WTC11 (cell line): ENCODE measurements around the gene G2E3. TPM values are rescaled to one million over a fixed set of nuclear protein-coding genes. Genes with fewer than 3 reads are reported as not detected.

Experiments used
- ATAC-seq: fragments of 200-7000 bp; cut with Tn5 transposase; 2 replicates; pipeline ENCODE4 v1.10.0; 2021; ENCODE audit warnings: mild to moderate bottlenecking, moderate library complexity
- CTCF ChIA-PET: fragments of 300-600 bp; sonication (Branson Sonifier 250); formaldehyde crosslinking; loops from one replicate; lab custom pipeline; 2021; ENCODE audit warnings: antibody characterized with exemption; lab: Charles Lee
- POLR2A ChIA-PET: fragments of 350-600 bp; sonication (Branson Sonifier 250); formaldehyde crosslinking; loops from one replicate; lab custom pipeline; 2021; ENCODE audit warnings: antibody characterized with exemption; lab: Charles Lee
- DNase-seq: peaks from one replicate; pipeline ENCODE4 v3.0.0; 2021; ENCODE audit warnings: low spot score
- H3K27ac Mint-ChIP-seq: 2 replicates; pipeline ENCODE4 v1.8.0; 2021; ENCODE audit warnings: mixed read lengths
- H3K27me3 Mint-ChIP-seq: 2 replicates; pipeline ENCODE4 v1.8.0; 2021; ENCODE audit warnings: low read depth, mild to moderate bottlenecking, moderate library complexity, mixed read lengths
- H3K36me3 Mint-ChIP-seq: 2 replicates; pipeline ENCODE4 v1.8.0; 2021; ENCODE audit warnings: mixed read lengths
- H3K4me1 Mint-ChIP-seq: 2 replicates; pipeline ENCODE4 v1.8.0; 2022; ENCODE audit warnings: mixed read lengths
- H3K4me3 Mint-ChIP-seq: 2 replicates; pipeline ENCODE4 v1.8.0; 2021; ENCODE audit warnings: mild to moderate bottlenecking, moderate library complexity, mixed read lengths
- H3K9me3 Mint-ChIP-seq: 2 replicates; pipeline ENCODE4 v1.8.0; 2021; ENCODE audit warnings: mixed read lengths
- AFF4 ChIP-seq: sonication (generic); formaldehyde crosslinking; IDR thresholded peaks from 2 replicates; pipeline ENCODE4 v1.8.1; 2023; ENCODE audit warnings: mild to moderate bottlenecking, missing genetic modification reagents, borderline replicate concordance
- ATF3 ChIP-seq: sonication (generic); formaldehyde crosslinking; conservative IDR thresholded peaks from 2 replicates; pipeline ENCODE4 v1.8.1; 2022; ENCODE audit warnings: mild to moderate bottlenecking, missing genetic modification reagents
- ATF6 ChIP-seq: sonication (generic); formaldehyde crosslinking; IDR thresholded peaks from 2 replicates; pipeline ENCODE4 v1.8.1; 2023; ENCODE audit warnings: mild to moderate bottlenecking, missing genetic modification reagents
- CBFB ChIP-seq: sonication (generic); formaldehyde crosslinking; IDR thresholded peaks from 2 replicates; pipeline ENCODE4 v1.8.1; 2022; ENCODE audit warnings: mild to moderate bottlenecking, low read depth, missing genetic modification reagents
- ELF4 ChIP-seq: sonication (generic); formaldehyde crosslinking; IDR thresholded peaks from 2 replicates; pipeline ENCODE4 v1.8.1; 2022; ENCODE audit warnings: low read depth, mild to moderate bottlenecking, moderate library complexity, missing genetic modification reagents
- EMX1 ChIP-seq: fragments of 250-450 bp; sonication (Bioruptor Pico); IDR thresholded peaks from 2 replicates; pipeline ENCODE4 v1.8.0; 2021; ENCODE audit warnings: mild to moderate bottlenecking
- GRHL2 ChIP-seq: fragments of 250-450 bp; sonication (Bioruptor Pico); IDR thresholded peaks from 2 replicates; pipeline ENCODE4 v1.8.0; 2022; ENCODE audit warnings: mild to moderate bottlenecking, moderate library complexity; ENCODE audit not compliant: insufficient replicate concordance, severe bottlenecking
- HMGA2 ChIP-seq: fragments of 250-450 bp; sonication (Bioruptor Pico); IDR thresholded peaks from 2 replicates; pipeline ENCODE4 v1.4.0; 2021; ENCODE audit warnings: mild to moderate bottlenecking, moderate library complexity
- IRF2 ChIP-seq: sonication (generic); formaldehyde crosslinking; IDR thresholded peaks from 2 replicates; pipeline ENCODE4 v1.8.0; 2022; ENCODE audit warnings: low read depth, missing genetic modification reagents, borderline replicate concordance
- JUN ChIP-seq: sonication (generic); formaldehyde crosslinking; IDR thresholded peaks from 2 replicates; pipeline ENCODE4 v1.8.0; 2023; ENCODE audit warnings: mild to moderate bottlenecking, missing genetic modification reagents
- NFYB ChIP-seq: sonication (generic); formaldehyde crosslinking; conservative IDR thresholded peaks from 2 replicates; pipeline ENCODE4 v1.8.0; 2022; ENCODE audit warnings: low read depth, missing genetic modification reagents
- NR3C1 ChIP-seq: sonication (generic); formaldehyde crosslinking; conservative IDR thresholded peaks from 2 replicates; pipeline ENCODE4 v1.8.1; 2023; ENCODE audit warnings: low read depth, mild to moderate bottlenecking, missing genetic modification reagents
- PRDM15 ChIP-seq: sonication (generic); formaldehyde crosslinking; IDR thresholded peaks from 2 replicates; pipeline ENCODE4 v1.8.0; 2022; ENCODE audit warnings: missing genetic modification reagents
- SOX15 ChIP-seq: fragments of 250-450 bp; sonication (Bioruptor Pico); IDR thresholded peaks from 2 replicates; pipeline ENCODE4 v1.9.0; 2021; ENCODE audit warnings: mild to moderate bottlenecking
- ZMAT4 ChIP-seq: fragments of 250-450 bp; sonication (Bioruptor Pico); IDR thresholded peaks from 2 replicates; pipeline ENCODE4 v1.9.0; 2021; ENCODE audit warnings: mild to moderate bottlenecking
- ZNF121 ChIP-seq: sonication (generic); formaldehyde crosslinking; IDR thresholded peaks from 2 replicates; pipeline ENCODE4 v1.8.0; 2023; ENCODE audit warnings: missing genetic modification reagents
- ZNF263 ChIP-seq: sonication (generic); formaldehyde crosslinking; IDR thresholded peaks from 2 replicates; pipeline ENCODE4 v1.8.1; 2022; ENCODE audit warnings: low read depth, mild to moderate bottlenecking, moderate library complexity, missing genetic modification reagents
- ZNF396 ChIP-seq: fragments of 250-450 bp; sonication (Bioruptor Pico); IDR thresholded peaks from 2 replicates; pipeline ENCODE4 v1.8.0; 2021; ENCODE audit warnings: mild to moderate bottlenecking, moderate library complexity, borderline replicate concordance
- ZNF423 ChIP-seq: fragments of 250-450 bp; sonication (Bioruptor Pico); IDR thresholded peaks from 2 replicates; pipeline ENCODE4 v2.1.2; 2022; ENCODE audit warnings: mild to moderate bottlenecking, moderate library complexity
- ZSCAN18 ChIP-seq: fragments of 250-450 bp; sonication (Bioruptor Pico); IDR thresholded peaks from 2 replicates; pipeline ENCODE4 v2.1.2; 2022; ENCODE audit warnings: mild to moderate bottlenecking, moderate library complexity
- total RNA-seq: library from RNA; stranded (reverse); gene quantifications from 3 replicates; pipeline ENCODE4 v1.2.3, GENCODE V29; 2021
- TF ChIP-seq, protein P1 (sequence below): sonication (generic); formaldehyde crosslinking; IDR thresholded peaks from 2 replicates; pipeline ENCODE4 v1.8.0; 2023; ENCODE audit warnings: mild to moderate bottlenecking, missing genetic modification reagents
- TF ChIP-seq, protein P2 (sequence below): sonication (generic); formaldehyde crosslinking; IDR thresholded peaks from 2 replicates; pipeline ENCODE4 v1.8.0; 2022; ENCODE audit warnings: mild to moderate bottlenecking, missing genetic modification reagents

G2E3 gene
- total RNA-seq, 1 experiment from 2014 or later: 66.2 TPM

GRCh38 chr14:30572237-30572636 lies 13.3 kb downstream of the G2E3 start:
- peaks cover 88% of the 10 kb centered on the region for H3K4me1 Mint-ChIP-seq
- 0 out of 2 replicates have a peak overlapping the region, but pooled peaks have one; percentile 9 for H3K27ac Mint-ChIP-seq
- POLR2A ChIA-PET: no interaction called here
- ATAC-seq: no peak
- no peak for TF ChIP-seq ZMAT4 (CRISPR knock-in tag)
- TF ChIP-seq ZNF121 (CRISPR knock-in tag): no peak
- TF ChIP-seq GRHL2: no peak
- TF ChIP-seq CBFB (CRISPR knock-in tag): no peak
- no peak for TF ChIP-seq SOX15
- no peak for TF ChIP-seq IRF2 (CRISPR knock-in tag)
- TF ChIP-seq, protein P1, sequence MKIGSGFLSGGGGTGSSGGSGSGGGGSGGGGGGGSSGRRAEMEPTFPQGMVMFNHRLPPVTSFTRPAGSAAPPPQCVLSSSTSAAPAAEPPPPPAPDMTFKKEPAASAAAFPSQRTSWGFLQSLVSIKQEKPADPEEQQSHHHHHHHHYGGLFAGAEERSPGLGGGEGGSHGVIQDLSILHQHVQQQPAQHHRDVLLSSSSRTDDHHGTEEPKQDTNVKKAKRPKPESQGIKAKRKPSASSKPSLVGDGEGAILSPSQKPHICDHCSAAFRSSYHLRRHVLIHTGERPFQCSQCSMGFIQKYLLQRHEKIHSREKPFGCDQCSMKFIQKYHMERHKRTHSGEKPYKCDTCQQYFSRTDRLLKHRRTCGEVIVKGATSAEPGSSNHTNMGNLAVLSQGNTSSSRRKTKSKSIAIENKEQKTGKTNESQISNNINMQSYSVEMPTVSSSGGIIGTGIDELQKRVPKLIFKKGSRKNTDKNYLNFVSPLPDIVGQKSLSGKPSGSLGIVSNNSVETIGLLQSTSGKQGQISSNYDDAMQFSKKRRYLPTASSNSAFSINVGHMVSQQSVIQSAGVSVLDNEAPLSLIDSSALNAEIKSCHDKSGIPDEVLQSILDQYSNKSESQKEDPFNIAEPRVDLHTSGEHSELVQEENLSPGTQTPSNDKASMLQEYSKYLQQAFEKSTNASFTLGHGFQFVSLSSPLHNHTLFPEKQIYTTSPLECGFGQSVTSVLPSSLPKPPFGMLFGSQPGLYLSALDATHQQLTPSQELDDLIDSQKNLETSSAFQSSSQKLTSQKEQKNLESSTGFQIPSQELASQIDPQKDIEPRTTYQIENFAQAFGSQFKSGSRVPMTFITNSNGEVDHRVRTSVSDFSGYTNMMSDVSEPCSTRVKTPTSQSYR (CRISPR knock-in tag): no peak
- no peak for TF ChIP-seq NFYB (CRISPR knock-in tag)
- TF ChIP-seq JUN (CRISPR knock-in tag): no peak
- no peak for TF ChIP-seq ATF3 (CRISPR knock-in tag)
- TF ChIP-seq, protein P2, sequence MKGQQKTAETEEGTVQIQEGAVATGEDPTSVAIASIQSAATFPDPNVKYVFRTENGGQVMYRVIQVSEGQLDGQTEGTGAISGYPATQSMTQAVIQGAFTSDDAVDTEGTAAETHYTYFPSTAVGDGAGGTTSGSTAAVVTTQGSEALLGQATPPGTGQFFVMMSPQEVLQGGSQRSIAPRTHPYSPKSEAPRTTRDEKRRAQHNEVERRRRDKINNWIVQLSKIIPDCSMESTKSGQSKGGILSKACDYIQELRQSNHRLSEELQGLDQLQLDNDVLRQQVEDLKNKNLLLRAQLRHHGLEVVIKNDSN (CRISPR knock-in tag): no peak
- TF ChIP-seq ZNF396: no peak
- no peak for TF ChIP-seq NR3C1
- TF ChIP-seq ZSCAN18: no peak
- no peak for TF ChIP-seq AFF4 (CRISPR knock-in tag)
- TF ChIP-seq, all 79 proteins: peak for 0
- Mint-ChIP-seq H3K36me3 (no peaks in the 10 kb centered on the region), H3K4me3 (no peak overlapping the region), H3K9me3 (no peaks in the 10 kb centered on the region), H3K27me3 (no peaks in the 10 kb centered on the region)
- DNase-seq: no peak
- CTCF ChIA-PET: no interaction called here

- no peaks in the 10 kb centered on the region for H3K9me3 Mint-ChIP-seq
- POLR2A ChIA-PET: no interaction called here
- CTCF ChIA-PET: no interaction called here
- no peak for DNase-seq
- TF ChIP-seq PRDM15 (CRISPR knock-in tag) (no peak), ATF6 (CRISPR knock-in tag) (no peak), EMX1 (CRISPR knock-in tag) (no peak), ZNF263 (no peak), CBFB (CRISPR knock-in tag) (no peak), HMGA2 (no peak), ELF4 (CRISPR knock-in tag) (no peak), ZNF423 (CRISPR knock-in tag) (no peak)
- no peak overlapping the region for H3K27ac Mint-ChIP-seq
- no peak for ATAC-seq
- no peak overlapping the region for H3K4me3 Mint-ChIP-seq
- no peaks in the 10 kb centered on the region for H3K27me3 Mint-ChIP-seq
- peaks cover 88% of the 10 kb centered on the region for H3K4me1 Mint-ChIP-seq
- H3K36me3 Mint-ChIP-seq: no peaks in the 10 kb centered on the region
Measured at GRCh38 chr14:30572771-30573170, 13.8 kb downstream of the G2E3 start.
